GM15510 (cell line): ENCODE results near the gene GRM8.

Source experiments
- POLR2A ChIP-seq: IDR thresholded peaks from 3 replicates; pipeline ENCODE4 v1.6.1; 2011; ENCODE audit warnings: borderline replicate concordance; ENCODE audit not compliant: insufficient read length; ENCODE audit errors: extremely low read depth

The GRM8 gene

GRCh38 chr7:126783613-126784012 lies 469.1 kb downstream of the GRM8 start:
- no peak for TF ChIP-seq POLR2A

GRCh38 chr7:126780993-126781392 lies 471.7 kb downstream of the GRM8 start:
- TF ChIP-seq POLR2A: no peak

DNA sequence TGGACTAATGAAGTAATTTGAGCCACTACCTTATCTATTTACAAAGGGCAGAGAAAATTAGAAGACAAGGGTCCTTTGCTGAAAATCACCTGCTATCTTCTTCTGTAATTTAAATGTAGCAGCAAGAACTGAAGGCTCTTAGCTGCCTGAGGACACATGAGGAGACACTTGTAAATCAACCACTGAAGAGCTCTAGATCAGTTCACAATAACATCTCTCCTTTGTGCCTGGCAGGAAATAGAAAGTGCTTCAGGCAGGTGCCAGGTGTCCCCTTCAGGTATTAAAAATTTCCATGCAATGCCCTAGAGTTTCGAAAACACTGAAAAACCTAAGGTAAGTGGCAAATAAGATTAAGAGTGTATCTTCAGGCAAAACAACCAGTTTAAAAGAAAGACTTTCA lies 474.6 kb downstream of the GRM8 start:
- no peak for TF ChIP-seq POLR2A

GRCh38 chr7:126776498-126776897 lies 476.2 kb downstream of the GRM8 start:
- no peak for TF ChIP-seq POLR2A

GRCh38 chr7:126774077-126774476 lies 478.7 kb downstream of the GRM8 start:
- TF ChIP-seq POLR2A: no peak

DNA sequence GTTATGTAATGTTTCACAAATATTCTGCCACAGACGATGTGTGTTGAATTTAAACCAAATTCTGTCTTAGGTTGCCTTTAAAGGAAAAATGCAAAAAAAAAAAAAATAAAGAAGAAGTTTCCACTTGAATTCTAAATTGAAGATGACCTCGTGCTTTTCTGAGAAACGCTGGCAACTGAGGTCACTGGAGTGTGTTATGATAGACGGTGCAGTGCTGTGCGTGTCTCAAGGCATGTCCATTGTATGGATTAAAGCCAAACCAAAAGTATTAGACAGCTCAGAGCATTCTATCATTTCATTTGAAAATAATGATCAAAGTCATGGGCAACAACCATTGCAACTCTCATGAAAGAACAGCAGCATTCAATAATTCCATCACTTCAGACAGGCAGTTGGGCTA lies 483.9 kb downstream of the GRM8 start:
- TF ChIP-seq POLR2A: no peak

- no peak for TF ChIP-seq POLR2A
These were observed 491.7 kb downstream of the GRM8 start for GRCh38 chr7:126760914-126761577.

DNA sequence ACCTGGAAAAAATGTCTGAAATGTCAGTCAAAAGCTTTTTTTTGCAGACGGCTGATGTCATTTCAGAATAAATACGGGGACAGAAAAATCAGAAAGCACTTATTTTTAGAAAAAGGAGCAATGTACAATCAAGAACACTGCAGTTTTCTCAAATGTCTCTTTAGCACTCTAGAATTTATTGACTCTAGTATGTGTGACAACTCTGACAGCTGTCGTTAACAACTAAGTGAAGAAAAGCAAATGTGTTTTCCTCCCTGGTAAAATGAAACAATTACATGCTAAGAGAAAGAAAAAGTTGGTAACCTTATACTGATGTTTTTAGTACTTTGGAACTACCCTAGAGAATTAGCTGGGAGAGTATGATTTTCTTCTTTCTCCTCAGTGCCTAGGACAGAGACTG lies 497.4 kb downstream of the GRM8 start:
- no peak for TF ChIP-seq POLR2A

DNA sequence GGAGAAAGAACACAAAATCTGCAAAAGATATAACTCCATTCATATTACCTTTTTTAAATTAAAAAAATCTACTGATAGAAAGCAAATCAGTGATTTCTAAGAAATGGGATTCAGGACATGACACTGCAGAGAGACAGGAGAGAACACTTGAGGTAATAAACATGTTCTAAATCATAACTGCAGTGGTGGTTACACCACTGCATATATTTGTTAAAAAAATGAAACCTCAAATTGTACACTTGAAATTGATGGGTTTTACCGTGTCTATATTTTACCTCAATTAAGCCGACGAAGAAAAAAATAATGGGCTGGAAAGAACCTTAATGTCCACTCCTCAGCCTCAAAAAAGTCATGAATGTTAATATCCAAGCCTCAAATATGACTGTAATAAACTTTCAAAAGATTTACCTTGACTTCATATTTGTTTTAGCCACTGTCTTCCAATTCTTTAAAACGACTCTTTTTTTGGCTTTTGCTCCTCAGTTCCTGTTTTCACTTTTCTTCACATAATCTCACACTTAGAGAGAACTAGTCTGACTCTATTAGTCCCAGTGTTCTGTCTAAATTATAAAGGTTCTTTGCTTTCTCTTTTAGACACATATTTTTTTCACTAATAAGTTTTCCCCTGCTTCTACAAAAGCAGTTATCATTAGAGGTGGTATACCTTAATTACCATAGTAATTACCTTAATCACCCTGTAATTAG lies 502.4 kb downstream of the GRM8 start:
- no peak for TF ChIP-seq POLR2A

DNA sequence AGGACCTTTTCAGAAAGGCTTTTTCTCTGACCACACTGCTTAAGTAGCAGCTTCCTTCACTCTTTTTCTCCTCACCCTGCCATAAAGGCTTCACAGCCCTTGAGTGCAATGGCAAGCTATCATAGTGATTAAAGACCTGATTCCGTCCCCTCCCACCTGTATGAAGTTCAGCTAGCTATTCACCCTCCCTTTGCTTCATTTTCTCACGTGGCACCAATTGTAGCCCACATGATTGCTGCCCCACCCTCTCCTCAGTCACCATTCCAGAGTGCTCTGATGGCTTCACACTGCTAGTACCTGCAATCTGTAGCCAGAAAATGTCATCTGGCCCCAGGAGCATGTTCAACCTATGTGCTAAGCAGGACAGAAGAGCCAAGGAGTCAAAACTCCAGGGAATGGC lies 523.8 kb downstream of the GRM8 start:
- TF ChIP-seq POLR2A: no peak

DNA sequence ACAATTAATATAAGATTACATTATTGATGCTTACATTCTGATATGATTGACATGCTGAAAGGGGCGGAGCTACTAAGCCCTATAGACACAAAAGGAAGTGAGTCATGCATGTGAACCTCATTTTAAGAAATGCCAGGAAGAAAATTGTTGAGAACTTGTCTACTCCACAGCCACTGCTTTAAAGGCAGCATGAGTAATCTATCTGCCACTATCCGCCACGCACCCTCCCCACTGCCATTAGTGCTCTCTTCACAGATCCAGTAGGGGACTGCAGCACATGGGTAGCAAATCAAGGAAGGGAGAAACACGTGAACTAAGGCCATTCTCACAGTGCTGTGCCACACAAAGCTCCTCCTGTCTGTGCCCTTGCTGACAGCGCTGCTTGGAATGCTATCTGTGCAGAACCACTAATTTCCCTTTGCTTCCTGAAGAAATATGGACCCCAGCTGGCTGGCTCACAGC lies 524.8 kb downstream of the GRM8 start:
- no peak for TF ChIP-seq POLR2A

DNA sequence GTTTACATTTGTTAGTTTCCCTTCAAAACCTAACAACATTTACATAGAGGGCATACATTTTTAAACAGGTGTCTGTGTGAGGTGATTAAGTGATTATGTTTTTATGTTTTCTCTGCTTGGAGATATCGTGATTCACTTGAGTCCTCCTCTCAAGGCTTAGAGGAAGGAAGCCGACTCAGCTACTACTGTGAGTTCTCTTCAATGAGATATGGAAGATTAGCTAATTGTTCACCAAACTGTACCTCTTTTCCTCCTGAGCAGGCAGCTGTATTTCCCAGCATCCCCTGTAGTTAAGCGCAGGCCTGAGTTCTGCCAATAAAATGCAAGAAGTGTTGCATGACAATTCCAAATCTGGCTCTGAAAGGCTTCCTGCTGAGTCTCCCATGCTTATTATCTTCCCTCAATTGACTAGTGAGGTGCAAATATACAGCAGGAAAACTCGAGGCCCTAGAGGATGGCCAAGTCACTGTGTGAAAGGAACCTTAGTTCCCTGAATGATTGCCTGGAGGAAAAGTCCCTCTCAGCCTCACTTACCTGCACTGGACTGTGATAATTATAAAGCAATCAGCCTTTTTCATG lies 528.7 kb downstream of the GRM8 start:
- no peak for TF ChIP-seq POLR2A

GRCh38 chr7:126720232-126720631 lies 532.5 kb downstream of the GRM8 start:
- no peak for TF ChIP-seq POLR2A

- no peak for TF ChIP-seq POLR2A
These were observed 534.3 kb downstream of the GRM8 start for GRCh38 chr7:126718419-126718818.

- TF ChIP-seq POLR2A: no peak
These were observed 536.4 kb downstream of the GRM8 start for GRCh38 chr7:126716321-126716720.

DNA sequence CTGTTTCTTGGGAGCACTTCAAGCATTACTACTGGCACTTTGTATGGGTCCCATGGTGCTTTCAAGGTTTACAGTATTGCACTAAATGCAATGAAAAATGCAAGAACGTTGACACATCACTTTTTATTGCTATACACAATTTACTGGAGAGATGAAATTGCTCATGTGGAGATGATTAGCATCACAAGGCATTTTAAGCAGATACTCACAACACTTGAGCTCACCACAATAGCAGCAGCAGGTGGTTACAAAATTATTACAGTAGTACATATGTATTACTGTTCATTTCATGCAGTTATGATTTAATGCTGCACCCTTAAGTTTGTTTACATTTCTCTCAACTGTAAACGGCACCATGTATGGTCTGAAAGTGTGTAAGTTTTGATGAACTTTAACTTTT lies 537.7 kb downstream of the GRM8 start:
- no peak for TF ChIP-seq POLR2A
